ENCODE data around the gene HSP90B1. TPM values are rescaled to one million over a fixed set of nuclear protein-coding genes. Genes with fewer than 3 reads are reported as not detected.

The HSP90B1 gene
- total RNA-seq, 4 donors from 2014 or later: 171 to 346 (median 211) TPM

DNA sequence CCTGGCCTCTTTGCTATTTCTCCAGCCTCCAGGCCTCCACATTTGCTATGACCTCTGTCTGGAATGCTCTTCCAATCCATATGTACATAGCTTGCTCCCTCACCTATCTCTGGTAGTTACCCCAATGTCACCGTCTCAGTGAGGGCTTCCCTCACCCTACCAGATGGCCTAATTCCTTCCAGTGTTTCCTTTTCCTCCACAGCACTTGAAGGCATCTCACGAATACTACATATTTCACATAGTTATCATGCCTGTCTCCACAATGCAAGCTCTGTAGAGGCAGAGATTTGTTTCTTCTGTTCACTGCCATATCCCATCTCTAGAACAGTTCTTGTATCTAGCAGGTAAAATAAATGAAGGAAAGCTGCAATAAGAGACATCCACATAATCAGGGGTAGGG lies 21.3 kb upstream of the HSP90B1 start:
- no peak overlapping the region for H3K4me3 ChIP-seq
- TF ChIP-seq EP300 (IDR thresholded peaks at IDR 0.05; ENCODE audit: low read depth) (no peak), POLR2AphosphoS5 (IDR thresholded peaks at IDR 0.05) (no peak), POLR2A (IDR thresholded peaks at IDR 0.05) (no peak)
- TF ChIP-seq, protein P1, sequence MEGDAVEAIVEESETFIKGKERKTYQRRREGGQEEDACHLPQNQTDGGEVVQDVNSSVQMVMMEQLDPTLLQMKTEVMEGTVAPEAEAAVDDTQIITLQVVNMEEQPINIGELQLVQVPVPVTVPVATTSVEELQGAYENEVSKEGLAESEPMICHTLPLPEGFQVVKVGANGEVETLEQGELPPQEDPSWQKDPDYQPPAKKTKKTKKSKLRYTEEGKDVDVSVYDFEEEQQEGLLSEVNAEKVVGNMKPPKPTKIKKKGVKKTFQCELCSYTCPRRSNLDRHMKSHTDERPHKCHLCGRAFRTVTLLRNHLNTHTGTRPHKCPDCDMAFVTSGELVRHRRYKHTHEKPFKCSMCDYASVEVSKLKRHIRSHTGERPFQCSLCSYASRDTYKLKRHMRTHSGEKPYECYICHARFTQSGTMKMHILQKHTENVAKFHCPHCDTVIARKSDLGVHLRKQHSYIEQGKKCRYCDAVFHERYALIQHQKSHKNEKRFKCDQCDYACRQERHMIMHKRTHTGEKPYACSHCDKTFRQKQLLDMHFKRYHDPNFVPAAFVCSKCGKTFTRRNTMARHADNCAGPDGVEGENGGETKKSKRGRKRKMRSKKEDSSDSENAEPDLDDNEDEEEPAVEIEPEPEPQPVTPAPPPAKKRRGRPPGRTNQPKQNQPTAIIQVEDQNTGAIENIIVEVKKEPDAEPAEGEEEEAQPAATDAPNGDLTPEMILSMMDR (IDR thresholded peaks at IDR 0.05): no peak
- H3K27me3 ChIP-seq: no peaks in the 10 kb centered on the region
- no peaks in the 10 kb centered on the region for H3K4me1 ChIP-seq
- no peaks in the 10 kb centered on the region for H3K9me3 ChIP-seq
- no peak for DNase-seq
- in situ Hi-C loops (cut with MboI; ENCODE audit: low pct_ligation_motif_present in 1 of 4, low pct_unique_long_range_greater_than_20kb in 1 of 4, low sequenced_read_pairs in 3 of 4): no loop called here
- H3K36me3 ChIP-seq: no peaks in the 10 kb centered on the region
- H3K27ac ChIP-seq: no peak overlapping the region
- 49 to 55% methylated on average over 2 of the region's 2 CpGs for WGBS, 2 donors (ENCODE audit: low coverage in 1 of 2)
- intact Hi-C loops (cut with DNase I; ENCODE audit: low total_unique reads): no loop called here

DNA sequence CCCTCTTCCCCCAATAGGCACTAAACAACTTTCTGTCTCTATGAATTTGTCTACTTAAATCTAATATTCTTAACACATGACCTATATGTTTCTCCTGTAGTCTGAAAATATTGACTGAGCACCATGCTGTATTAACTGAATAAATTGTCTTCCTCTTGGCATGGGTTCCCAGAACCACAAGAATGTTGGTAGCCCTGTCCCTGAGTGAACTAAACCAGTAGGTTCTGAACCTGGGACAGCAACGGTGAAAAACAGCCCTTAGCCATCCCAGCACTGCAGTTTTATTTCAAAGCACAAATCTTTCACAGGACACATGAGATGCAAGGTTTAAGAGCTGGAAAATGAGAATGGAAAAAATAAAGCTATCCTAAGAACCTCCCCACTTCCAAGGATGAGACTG lies 20.4 kb upstream of the HSP90B1 start:
- in situ Hi-C loops (cut with MboI; ENCODE audit: low pct_ligation_motif_present in 1 of 4, low pct_unique_long_range_greater_than_20kb in 1 of 4, low sequenced_read_pairs in 3 of 4) (no loop called here), intact Hi-C loops (cut with DNase I; ENCODE audit: low total_unique reads) (no loop called here)
- no peak overlapping the region for H3K27ac ChIP-seq
- no peaks in the 10 kb centered on the region for H3K36me3 ChIP-seq
- no peak for TF ChIP-seq POLR2A (IDR thresholded peaks at IDR 0.05)
- TF ChIP-seq EP300 (IDR thresholded peaks at IDR 0.05; ENCODE audit: low read depth): no peak
- TF ChIP-seq, protein P1 (IDR thresholded peaks at IDR 0.05): no peak
- TF ChIP-seq POLR2AphosphoS5 (IDR thresholded peaks at IDR 0.05): no peak
- H3K4me3 ChIP-seq: no peak overlapping the region
- no peaks in the 10 kb centered on the region for H3K27me3 ChIP-seq
- DNase-seq: no peak
- H3K4me1 ChIP-seq: no peaks in the 10 kb centered on the region
- WGBS, 2 donors (ENCODE audit: low coverage in 1 of 2): 76% methylated on average over 1 of the region's 1 CpG; no CpG with 5 or more reads in 1 of the 2 donors
- H3K9me3 ChIP-seq: no peaks in the 10 kb centered on the region

DNA sequence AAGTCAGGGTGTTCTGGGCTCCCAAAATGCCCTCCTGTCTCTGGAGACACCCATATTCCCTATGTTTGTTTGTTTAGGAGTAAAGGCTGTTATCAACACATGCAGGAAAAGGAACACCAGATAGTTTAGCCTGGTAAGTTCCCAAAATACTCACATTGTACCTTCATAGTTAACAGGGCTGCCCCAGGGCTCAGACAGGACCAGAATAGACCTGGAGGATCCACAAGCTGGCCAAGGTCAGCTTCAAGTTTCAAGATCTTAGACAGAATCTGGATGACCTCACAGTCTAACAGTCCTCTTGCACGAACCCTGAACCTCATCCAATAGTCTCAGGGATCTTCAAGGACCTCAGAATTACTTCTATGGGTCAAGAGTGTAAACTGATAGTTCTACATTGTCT lies 18.1 kb upstream of the HSP90B1 start:
- in situ Hi-C loops (cut with MboI; ENCODE audit: low pct_ligation_motif_present in 1 of 4, low pct_unique_long_range_greater_than_20kb in 1 of 4, low sequenced_read_pairs in 3 of 4) (no loop called here), intact Hi-C loops (cut with DNase I; ENCODE audit: low total_unique reads) (no loop called here)

DNA sequence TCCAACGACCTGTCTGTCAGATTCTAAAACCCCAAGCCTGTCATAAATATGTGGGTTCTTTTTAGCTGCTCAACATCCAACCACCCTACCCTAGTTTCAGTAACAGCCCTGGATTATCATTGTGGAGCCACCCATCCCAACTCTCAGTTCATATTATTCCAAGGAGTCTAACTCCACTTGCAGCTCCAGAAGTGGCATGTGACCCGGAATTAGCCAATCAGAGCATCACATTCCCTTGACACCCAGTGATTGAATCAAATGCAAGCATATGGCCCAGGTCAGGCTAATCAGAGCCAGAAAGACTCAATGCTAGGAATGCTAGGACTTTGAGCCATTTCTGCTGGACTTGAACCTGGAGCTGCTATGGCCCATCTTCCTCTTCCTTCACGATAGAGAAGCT lies 17.1 kb upstream of the HSP90B1 start:
- in situ Hi-C loops (cut with MboI; ENCODE audit: low pct_ligation_motif_present in 1 of 4, low pct_unique_long_range_greater_than_20kb in 1 of 4, low sequenced_read_pairs in 3 of 4) (no loop called here), intact Hi-C loops (cut with DNase I; ENCODE audit: low total_unique reads) (no loop called here)
- Histone ChIP-seq H3K4me3 (no peak overlapping the region), H3K27ac (no peak overlapping the region), H3K4me1 (no peaks in the 10 kb centered on the region), H3K27me3 (no peaks in the 10 kb centered on the region), H3K36me3 (no peaks in the 10 kb centered on the region), H3K9me3 (peaks cover 3% of the 10 kb centered on the region in 2 donors)
- no peak for TF ChIP-seq POLR2A (IDR thresholded peaks at IDR 0.05)
- 86% methylated on average over 3 of the region's 3 CpGs; no CpG with 5 or more reads in 1 of the 2 donors for WGBS, 2 donors (ENCODE audit: low coverage in 1 of 2)
- no peak for DNase-seq

More for the DNA sequence above, 18.1 kb upstream of the HSP90B1 start:
- Histone ChIP-seq H3K27me3 (no peaks in the 10 kb centered on the region), H3K9me3 (no peaks in the 10 kb centered on the region), H3K4me3 (no peak overlapping the region), H3K4me1 (no peaks in the 10 kb centered on the region), H3K27ac (no peak overlapping the region), H3K36me3 (no peaks in the 10 kb centered on the region)
- no peak for DNase-seq
- no peak for TF ChIP-seq POLR2A (IDR thresholded peaks at IDR 0.05)
- TF ChIP-seq, protein P1 (IDR thresholded peaks at IDR 0.05): no peak
- 96% methylated on average over 1 of the region's 1 CpG; no CpG with 5 or more reads in 1 of the 2 donors for WGBS, 2 donors (ENCODE audit: low coverage in 1 of 2)

DNA sequence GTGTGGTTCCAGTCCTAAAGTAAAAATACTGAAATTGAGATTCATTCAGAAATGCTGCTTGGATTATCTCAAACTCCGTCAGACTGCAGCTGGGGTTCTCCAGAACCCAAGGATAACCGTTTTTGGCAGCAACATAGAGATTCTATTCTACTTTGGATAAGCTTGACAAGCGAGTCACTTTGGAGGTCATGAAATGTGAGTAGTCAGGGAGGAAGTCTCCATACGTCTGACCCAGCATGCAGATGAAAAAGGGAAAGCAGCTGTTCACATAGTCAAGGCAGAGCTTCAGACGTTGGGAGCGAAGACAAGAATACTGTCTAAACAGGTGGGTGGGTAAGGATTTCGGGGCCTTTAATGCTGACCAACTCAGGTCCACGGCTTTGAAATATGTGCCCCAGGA lies 14.9 kb upstream of the HSP90B1 start:
- Histone ChIP-seq H3K27ac (no peak overlapping the region), H3K27me3 (no peaks in the 10 kb centered on the region), H3K4me3 (no peak overlapping the region), H3K9me3 (peaks cover 3% of the 10 kb centered on the region in 2 donors), H3K36me3 (no peaks in the 10 kb centered on the region), H3K4me1 (no peaks in the 10 kb centered on the region)
- 78 to 88% methylated on average over 7 to 8 of the region's 8 CpGs for WGBS, 2 donors (ENCODE audit: low coverage in 1 of 2)
- in situ Hi-C loops (cut with MboI; ENCODE audit: low pct_ligation_motif_present in 1 of 4, low pct_unique_long_range_greater_than_20kb in 1 of 4, low sequenced_read_pairs in 3 of 4): no loop called here
- no peak for DNase-seq
- intact Hi-C loops (cut with DNase I; ENCODE audit: low total_unique reads): no loop called here
- TF ChIP-seq, protein P1 (IDR thresholded peaks at IDR 0.05): no peak
- TF ChIP-seq POLR2A (IDR thresholded peaks at IDR 0.05) (no peak), POLR2AphosphoS5 (IDR thresholded peaks at IDR 0.05) (no peak), EP300 (IDR thresholded peaks at IDR 0.05; ENCODE audit: low read depth) (no peak)

All from transverse colon (tissue), 4 donors.